DOHH2 (cell line): Measurements from ENCODE around the gene DGKA.
"Not testable (repeated sequence)": the region's sequence is repeated elsewhere in the genome, so short reads cannot be mapped to it uniquely, and the experiment has no call there.

Experiments
- CTCF ChIP-seq: fragments of 200-600 bp; sonication (generic); IDR thresholded peaks from one replicate; pipeline ENCODE4 v1.5.1; 2014; ENCODE audit warnings: antibody characterized with exemption, mild to moderate bottlenecking, low read depth, low read length; ENCODE audit not compliant: poor library complexity, severe bottlenecking
- EZH2phosphoT487 ChIP-seq: fragments of 200-600 bp; sonication (generic); IDR thresholded peaks from 2 replicates; pipeline ENCODE4 v1.6.1; 2017; ENCODE audit warnings: borderline replicate concordance, mild to moderate bottlenecking, antibody characterized with exemption, low read length, moderate library complexity, mixed read lengths

GRCh38 chr12:55985976-55986375 is 55.0 kb downstream of the DGKA start:
- not testable (repeated sequence) for TF ChIP-seq CTCF, EZH2phosphoT487
